OCI-M2 (cell line): ENCODE measurements around the gene FAM117B.

Experiments
- DNase-seq: peaks from one replicate; lab custom pipeline; 2025; ENCODE audit not compliant: unreplicated experiment; lab: John Stamatoyannopoulos, UW

The FAM117B gene

GRCh38 chr2:202808754-202809153 is 174.0 kb downstream of the FAM117B start:
- DNase-seq: no peak

GRCh38 chr2:202813387-202813786 is 178.6 kb downstream of the FAM117B start:
- DNase-seq: no peak

- no peak for DNase-seq
Observed at GRCh38 chr2:202814226-202814625, 179.5 kb downstream of the FAM117B start.

- no peak for DNase-seq
Observed at GRCh38 chr2:202815548-202816360, 181.0 kb downstream of the FAM117B start.

GRCh38 chr2:202817771-202818170 is 183.0 kb downstream of the FAM117B start:
- DNase-seq: no peak

GRCh38 chr2:202818321-202818720 is 183.6 kb downstream of the FAM117B start:
- DNase-seq: no peak
